Epithelial cell of esophagus (primary cell): Measurements from ENCODE around the gene PTPRO.

Experiments
- DNase-seq: peaks from one replicate; pipeline ENCODE4 v3.0.0; 2010; ENCODE audit warnings: low read depth
- H3K4me3 ChIP-seq: 2 replicates; pipeline ENCODE4 v1.5.1; 2011; ENCODE audit warnings: mild to moderate bottlenecking, low read length, control low read depth
- TF ChIP-seq, protein P1 (sequence below): IDR thresholded peaks from 2 replicates; pipeline ENCODE4 v1.5.1; 2011; ENCODE audit warnings: low read depth, mild to moderate bottlenecking, low read length, control low read depth, inconsistent platforms; ENCODE audit not compliant: insufficient read depth; ENCODE audit errors: missing control alignments

PTPRO gene

DNA sequence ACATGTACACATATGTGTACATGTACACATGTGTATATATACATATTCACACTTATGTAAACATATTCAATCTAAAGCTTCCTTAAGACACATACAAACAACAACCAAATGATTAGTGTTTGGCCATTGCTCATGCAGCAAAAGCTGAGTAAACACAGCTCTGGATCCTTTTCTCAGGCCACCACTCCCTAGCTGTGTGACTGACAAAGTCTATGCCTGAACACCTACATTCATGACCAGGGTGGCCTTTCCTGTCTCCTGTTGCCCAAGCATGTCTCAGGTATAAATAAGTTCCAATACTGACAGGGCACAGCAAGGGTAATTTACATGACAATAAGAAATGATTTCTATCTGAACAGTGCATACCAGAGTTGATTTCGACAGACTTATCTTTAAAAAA is 1.4 kb upstream of the PTPRO start:
- no peak overlapping the region for H3K4me3 ChIP-seq
- TF ChIP-seq, protein P1, sequence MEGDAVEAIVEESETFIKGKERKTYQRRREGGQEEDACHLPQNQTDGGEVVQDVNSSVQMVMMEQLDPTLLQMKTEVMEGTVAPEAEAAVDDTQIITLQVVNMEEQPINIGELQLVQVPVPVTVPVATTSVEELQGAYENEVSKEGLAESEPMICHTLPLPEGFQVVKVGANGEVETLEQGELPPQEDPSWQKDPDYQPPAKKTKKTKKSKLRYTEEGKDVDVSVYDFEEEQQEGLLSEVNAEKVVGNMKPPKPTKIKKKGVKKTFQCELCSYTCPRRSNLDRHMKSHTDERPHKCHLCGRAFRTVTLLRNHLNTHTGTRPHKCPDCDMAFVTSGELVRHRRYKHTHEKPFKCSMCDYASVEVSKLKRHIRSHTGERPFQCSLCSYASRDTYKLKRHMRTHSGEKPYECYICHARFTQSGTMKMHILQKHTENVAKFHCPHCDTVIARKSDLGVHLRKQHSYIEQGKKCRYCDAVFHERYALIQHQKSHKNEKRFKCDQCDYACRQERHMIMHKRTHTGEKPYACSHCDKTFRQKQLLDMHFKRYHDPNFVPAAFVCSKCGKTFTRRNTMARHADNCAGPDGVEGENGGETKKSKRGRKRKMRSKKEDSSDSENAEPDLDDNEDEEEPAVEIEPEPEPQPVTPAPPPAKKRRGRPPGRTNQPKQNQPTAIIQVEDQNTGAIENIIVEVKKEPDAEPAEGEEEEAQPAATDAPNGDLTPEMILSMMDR, result no peak

DNA sequence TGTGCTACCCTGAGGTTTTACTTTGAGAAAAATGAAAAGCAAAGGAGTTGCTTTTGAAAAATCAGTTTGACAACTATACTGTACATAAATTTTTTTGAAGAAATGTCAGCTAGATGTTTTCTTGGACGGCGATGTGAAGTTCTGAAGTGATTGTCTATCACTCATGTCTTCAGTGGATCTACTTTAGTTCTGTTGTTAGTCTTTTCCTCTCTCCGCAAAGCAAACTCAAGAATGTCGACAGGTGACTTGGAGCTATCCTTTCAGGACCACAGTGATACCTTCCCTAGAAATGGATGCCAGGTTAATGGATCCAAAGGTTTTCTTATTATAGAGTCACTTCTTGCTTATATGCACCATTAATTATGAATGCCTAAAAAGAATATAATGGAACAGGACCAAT is 1.2 kb downstream of the PTPRO start:
- TF ChIP-seq, protein P1, result no peak
- peak; percentile 49 for DNase-seq
- H3K4me3 ChIP-seq, result no peak overlapping the region

More for the DNA sequence above, 1.4 kb upstream of the PTPRO start:
- peak; percentile 80 for DNase-seq

DNA sequence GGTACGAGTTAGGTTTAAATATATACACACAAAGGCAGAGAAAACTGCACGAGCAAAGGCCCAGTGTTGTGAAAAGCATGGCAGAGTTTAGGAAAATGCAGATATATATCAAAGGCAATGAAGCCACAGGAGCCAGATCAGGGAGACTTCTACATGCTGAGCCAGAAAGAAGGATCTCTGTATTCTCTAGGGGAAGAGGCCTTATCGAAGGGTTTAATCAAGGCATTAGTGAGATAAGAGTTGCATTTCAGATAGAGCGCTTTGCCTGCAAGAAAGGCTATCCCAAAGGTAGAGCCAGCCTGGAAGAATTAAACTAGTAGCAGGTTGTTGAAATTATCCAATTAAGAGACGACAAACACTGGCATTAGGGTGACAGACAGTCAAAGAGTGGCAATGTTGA is 7.6 kb downstream of the PTPRO start:
- no peak for DNase-seq
- TF ChIP-seq, protein P1, result no peak
- no peak overlapping the region for H3K4me3 ChIP-seq

DNA sequence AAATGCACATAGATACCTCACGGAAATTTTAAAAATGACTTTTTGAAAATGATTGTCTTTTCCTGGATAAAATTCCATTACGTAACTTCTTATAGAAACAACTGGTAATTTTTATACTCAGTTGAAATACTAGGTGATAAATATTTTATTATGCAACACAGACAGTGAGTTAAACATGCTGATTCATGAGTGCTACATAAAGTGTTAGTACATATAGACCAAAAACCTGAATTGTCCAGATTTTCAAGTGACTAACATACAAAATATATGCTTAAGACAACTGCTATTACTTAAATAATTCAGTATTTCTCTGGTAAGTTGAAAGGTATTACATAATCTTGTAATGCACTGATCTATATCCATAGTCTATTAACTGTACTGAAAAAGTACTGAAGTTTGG is 11.9 kb downstream of the PTPRO start:
- peak; percentile 61 for DNase-seq
- TF ChIP-seq, protein P1, result no peak
- no peak overlapping the region for H3K4me3 ChIP-seq

DNA sequence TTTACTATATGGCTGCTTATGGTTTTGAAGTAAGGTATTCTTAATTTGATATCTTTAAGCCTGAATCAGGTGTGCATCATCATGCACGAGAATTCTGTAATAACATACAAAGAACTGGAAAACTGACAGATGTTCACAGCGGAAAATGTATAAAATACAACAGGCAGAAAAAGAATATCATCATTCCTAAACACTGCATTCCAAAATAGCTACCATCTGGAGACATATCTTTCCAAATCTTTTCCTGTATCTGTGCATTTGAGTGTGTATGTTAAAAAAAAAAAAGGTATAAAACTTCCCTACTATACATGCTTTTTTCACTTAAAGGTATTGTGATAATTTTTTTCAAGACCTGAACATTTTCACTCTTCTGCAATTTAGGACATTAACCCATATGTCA is 13.7 kb downstream of the PTPRO start:
- no peak overlapping the region for H3K4me3 ChIP-seq
- TF ChIP-seq, protein P1, result no peak
- DNase-seq, result no peak

DNA sequence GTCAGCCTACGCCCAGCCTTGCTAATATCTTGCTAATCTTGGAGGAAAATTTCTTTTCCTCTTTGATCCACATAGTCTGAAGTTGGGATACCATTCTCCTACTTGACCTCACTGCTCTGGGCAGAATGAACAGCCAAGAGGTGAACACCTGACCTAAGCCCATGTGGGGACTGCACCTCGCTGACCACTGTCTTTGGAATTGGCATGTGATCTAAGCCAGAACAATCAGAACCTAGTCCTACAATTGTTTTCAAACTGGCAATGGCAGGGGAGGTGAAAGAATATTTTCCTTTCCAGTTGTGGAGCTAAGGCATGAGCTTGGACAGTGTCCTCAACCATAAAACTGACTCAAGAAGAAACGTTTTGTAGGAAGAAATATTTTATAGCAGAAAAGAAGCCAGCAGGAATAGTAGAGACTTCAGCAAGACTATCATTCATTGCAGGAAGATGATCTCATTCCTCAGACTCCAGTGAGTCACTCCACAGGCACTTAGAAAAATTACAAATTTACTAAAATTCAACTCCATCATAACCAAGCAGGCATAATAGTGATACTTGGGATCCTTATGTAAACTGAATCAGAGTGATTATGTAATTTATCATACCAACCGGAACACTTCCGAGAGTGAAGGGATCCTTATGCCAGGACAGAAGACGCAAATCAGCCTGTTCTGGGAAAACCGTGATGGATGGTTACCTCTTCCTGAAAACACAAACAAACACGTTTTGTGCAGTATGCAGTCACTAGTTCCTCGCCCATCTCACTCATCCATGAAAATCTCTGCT is 14.7 kb downstream of the PTPRO start:
- DNase-seq, result peak; percentile 68
- TF ChIP-seq, protein P1, result no peak
- no peak overlapping the region for H3K4me3 ChIP-seq

DNA sequence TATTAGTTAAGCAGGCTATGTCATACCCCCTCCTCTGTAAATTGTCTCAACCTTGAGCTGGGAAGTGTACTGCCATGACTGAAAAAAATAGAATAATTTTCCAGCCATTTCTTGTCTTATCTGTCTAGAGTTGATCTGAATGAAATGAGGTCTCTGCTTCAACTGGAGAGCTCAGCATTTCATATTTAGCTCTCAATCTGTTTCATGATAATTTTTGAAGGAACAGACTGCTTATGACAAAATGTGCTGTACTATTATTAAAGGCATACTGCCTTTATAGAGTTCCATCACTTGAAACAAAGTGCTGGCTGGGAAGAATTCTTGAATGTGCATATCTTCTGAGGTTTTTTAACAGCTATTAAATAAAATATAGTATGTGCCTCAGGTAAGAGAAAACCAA is 19.1 kb downstream of the PTPRO start:
- DNase-seq, result no peak
- TF ChIP-seq, protein P1, result no peak
- H3K4me3 ChIP-seq, result no peak overlapping the region
